Measurements from ENCODE around the gene MYF5. TPM values are rescaled to one million over a fixed set of nuclear protein-coding genes. Genes with fewer than 3 reads are reported as not detected.

The MYF5 gene
- total RNA-seq, 4 donors from 2014 or later, result not detected

DNA sequence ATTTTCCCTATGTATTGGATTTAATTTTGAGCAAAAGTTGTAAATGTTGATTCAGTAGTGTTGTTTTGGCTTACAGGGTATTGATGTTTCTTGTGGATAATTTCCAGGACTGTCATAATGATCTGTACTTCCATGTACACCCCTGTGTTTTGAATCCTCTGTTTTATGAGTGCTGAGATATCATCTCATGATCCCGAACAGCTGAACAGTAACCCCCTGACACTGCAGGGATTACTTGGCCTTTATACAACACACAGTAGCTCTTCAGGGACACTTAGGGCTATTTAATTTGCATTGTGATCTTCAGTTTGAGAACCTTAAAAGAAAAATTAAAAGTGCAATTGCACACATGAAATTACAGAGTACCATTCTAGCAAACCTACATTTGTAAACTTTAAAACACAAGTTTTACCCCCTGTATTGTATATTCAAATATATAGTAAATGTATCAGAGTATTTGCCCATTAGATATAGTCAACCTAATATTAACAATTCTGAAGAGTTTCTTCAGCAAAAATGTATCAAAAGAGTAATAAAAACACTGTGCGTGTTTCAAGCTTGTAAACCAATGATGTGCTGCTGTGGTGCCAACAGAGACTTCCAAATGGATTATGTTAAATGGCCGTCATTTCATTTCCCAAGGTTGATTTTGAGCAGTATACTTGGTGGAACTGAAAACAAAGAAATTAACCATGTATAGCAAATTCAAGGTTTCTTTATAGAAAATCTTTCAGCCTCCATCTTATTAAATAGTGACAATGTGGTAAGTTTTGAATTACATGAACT lies 37.2 kb upstream of the MYF5 start:
- H3K36me3 ChIP-seq, result no peaks in the 10 kb centered on the region
- H3K27ac ChIP-seq, result no peak overlapping the region
- no peaks in the 10 kb centered on the region for H3K4me1 ChIP-seq
- no peaks in the 10 kb centered on the region for H3K27me3 ChIP-seq
- DNase-seq (ENCODE audit: low spot score in 2 of 2), result no peak
- no peaks in the 10 kb centered on the region for H3K9me3 ChIP-seq
- TF ChIP-seq POLR2AphosphoS5 (IDR thresholded peaks at IDR 0.05), result no peak
- no peak for TF ChIP-seq POLR2A (IDR thresholded peaks at IDR 0.05)
- TF ChIP-seq EP300 (IDR thresholded peaks at IDR 0.05), result no peak
- TF ChIP-seq, protein P1, sequence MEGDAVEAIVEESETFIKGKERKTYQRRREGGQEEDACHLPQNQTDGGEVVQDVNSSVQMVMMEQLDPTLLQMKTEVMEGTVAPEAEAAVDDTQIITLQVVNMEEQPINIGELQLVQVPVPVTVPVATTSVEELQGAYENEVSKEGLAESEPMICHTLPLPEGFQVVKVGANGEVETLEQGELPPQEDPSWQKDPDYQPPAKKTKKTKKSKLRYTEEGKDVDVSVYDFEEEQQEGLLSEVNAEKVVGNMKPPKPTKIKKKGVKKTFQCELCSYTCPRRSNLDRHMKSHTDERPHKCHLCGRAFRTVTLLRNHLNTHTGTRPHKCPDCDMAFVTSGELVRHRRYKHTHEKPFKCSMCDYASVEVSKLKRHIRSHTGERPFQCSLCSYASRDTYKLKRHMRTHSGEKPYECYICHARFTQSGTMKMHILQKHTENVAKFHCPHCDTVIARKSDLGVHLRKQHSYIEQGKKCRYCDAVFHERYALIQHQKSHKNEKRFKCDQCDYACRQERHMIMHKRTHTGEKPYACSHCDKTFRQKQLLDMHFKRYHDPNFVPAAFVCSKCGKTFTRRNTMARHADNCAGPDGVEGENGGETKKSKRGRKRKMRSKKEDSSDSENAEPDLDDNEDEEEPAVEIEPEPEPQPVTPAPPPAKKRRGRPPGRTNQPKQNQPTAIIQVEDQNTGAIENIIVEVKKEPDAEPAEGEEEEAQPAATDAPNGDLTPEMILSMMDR (IDR thresholded peaks at IDR 0.05), result no peak
- 83% methylated on average over 3 of the region's 3 CpGs for WGBS
- H3K4me3 ChIP-seq, result no peak overlapping the region

GRCh38 chr12:80681287-80681686 lies 35.4 kb upstream of the MYF5 start:
- no peaks in the 10 kb centered on the region for H3K36me3 ChIP-seq
- H3K4me1 ChIP-seq, result no peaks in the 10 kb centered on the region
- H3K4me3 ChIP-seq, result no peak overlapping the region
- H3K9me3 ChIP-seq, result no peaks in the 10 kb centered on the region
- 59% methylated on average over 2 of the region's 2 CpGs for WGBS
- no peak for DNase-seq (ENCODE audit: low spot score in 2 of 2)
- no peak overlapping the region for H3K27ac ChIP-seq
- no peaks in the 10 kb centered on the region for H3K27me3 ChIP-seq
- TF ChIP-seq, protein P1 (IDR thresholded peaks at IDR 0.05), result no peak
- no peak for TF ChIP-seq POLR2A (IDR thresholded peaks at IDR 0.05)
- TF ChIP-seq POLR2AphosphoS5 (IDR thresholded peaks at IDR 0.05), result no peak
- no peak for TF ChIP-seq EP300 (IDR thresholded peaks at IDR 0.05)

DNA sequence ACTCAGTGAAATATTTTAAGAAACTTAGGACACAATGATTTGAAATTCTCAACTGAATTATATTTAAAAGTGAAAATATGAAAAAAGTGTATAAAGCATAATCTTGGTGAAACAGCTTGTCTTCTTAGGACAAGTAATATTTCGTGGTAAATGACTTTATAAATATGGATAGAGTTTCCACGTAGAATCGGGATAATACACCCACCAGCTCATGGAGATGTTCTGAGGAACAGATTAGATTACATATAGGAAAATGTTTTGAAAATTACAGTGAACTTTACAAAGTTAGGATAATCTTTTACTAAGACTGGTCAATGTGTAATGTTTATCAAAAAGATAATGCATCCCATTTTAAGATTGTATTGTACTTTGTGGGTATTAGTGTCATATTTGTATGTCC lies 34.9 kb upstream of the MYF5 start:
- Histone ChIP-seq H3K27ac (no peak overlapping the region), H3K27me3 (no peaks in the 10 kb centered on the region), H3K4me1 (no peaks in the 10 kb centered on the region), H3K4me3 (no peak overlapping the region), H3K36me3 (no peaks in the 10 kb centered on the region), H3K9me3 (no peaks in the 10 kb centered on the region)
- 80% methylated on average over 3 of the region's 3 CpGs for WGBS
- no peak for DNase-seq (ENCODE audit: low spot score in 2 of 2)
- TF ChIP-seq, protein P1 (IDR thresholded peaks at IDR 0.05), result no peak
- TF ChIP-seq POLR2AphosphoS5 (IDR thresholded peaks at IDR 0.05) (no peak), POLR2A (IDR thresholded peaks at IDR 0.05) (no peak), EP300 (IDR thresholded peaks at IDR 0.05) (no peak)

DNA sequence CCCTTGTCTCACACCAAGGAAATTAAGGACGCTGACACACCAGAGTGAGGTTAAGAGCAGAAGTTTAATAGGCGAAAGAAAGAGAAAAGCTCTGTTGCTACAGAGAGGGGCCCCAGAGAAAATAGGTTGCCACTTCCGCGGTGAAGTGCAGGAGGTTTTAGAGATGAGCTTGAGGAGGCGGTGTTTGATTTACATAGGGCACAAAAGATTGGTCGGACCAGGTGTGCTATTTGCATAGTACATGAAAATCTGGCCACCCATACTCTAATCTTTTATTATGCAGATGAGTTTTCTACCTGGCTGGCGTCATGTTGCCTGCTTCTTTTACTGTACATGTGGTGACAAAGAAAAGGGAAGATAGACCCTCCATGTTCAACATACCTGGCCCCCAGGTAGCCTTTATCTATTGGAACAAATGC lies 32.6 kb upstream of the MYF5 start:
- no peak overlapping the region for H3K4me3 ChIP-seq
- no peak for DNase-seq (ENCODE audit: low spot score in 2 of 2)
- no peaks in the 10 kb centered on the region for H3K9me3 ChIP-seq
- TF ChIP-seq EP300 (IDR thresholded peaks at IDR 0.05) (no peak), POLR2A (IDR thresholded peaks at IDR 0.05) (no peak), POLR2AphosphoS5 (IDR thresholded peaks at IDR 0.05) (no peak)
- TF ChIP-seq, protein P1 (IDR thresholded peaks at IDR 0.05), result no peak
- WGBS, result 43% methylated on average over 7 of the region's 7 CpGs
- H3K4me1 ChIP-seq, result no peaks in the 10 kb centered on the region
- H3K27ac ChIP-seq, result no peak overlapping the region
- no peaks in the 10 kb centered on the region for H3K36me3 ChIP-seq
- no peaks in the 10 kb centered on the region for H3K27me3 ChIP-seq

- TF ChIP-seq POLR2AphosphoS5 (IDR thresholded peaks at IDR 0.05), result no peak
- TF ChIP-seq, protein P1 (IDR thresholded peaks at IDR 0.05), result no peak
- no peak for TF ChIP-seq EP300 (IDR thresholded peaks at IDR 0.05)
- no peak for TF ChIP-seq POLR2A (IDR thresholded peaks at IDR 0.05)
- WGBS, result 86% methylated on average over 1 of the region's 1 CpG
These were observed 26.6 kb upstream of the MYF5 start for GRCh38 chr12:80690090-80690489.

More at GRCh38 chr12:80690090-80690489, 26.6 kb upstream of the MYF5 start:
- Histone ChIP-seq H3K27ac (no peak overlapping the region), H3K4me1 (no peaks in the 10 kb centered on the region), H3K36me3 (no peaks in the 10 kb centered on the region), H3K4me3 (no peak overlapping the region), H3K27me3 (no peaks in the 10 kb centered on the region), H3K9me3 (no peaks in the 10 kb centered on the region)
- DNase-seq (ENCODE audit: low spot score in 2 of 2), result no peak
